HCT116 (cell line): Measurements from ENCODE around the gene KSR2.

Experiments used
- CTCF ChIP-seq, 3 experiments: fragments of 200-600 bp in 1 of 3; sonication (generic) in 1 of 3; IDR thresholded peaks in 2 of 3; conservative IDR thresholded peaks in 1 of 3; 2 replicates each; pipeline ENCODE4 v1.5.1; 2012 to 2017; ENCODE audit warnings: low read depth in 2 of 3, low read length in 2 of 3, antibody characterized with exemption in 1 of 3, borderline replicate concordance in 1 of 3, control low read depth in 1 of 3, mild to moderate bottlenecking in 1 of 3, mixed read lengths in 1 of 3, mixed run types in 1 of 3, moderate library complexity in 1 of 3; ENCODE audit not compliant: insufficient read depth in 1 of 3
- ELF1 ChIP-seq: IDR thresholded peaks from 2 replicates; pipeline ENCODE4 v1.6.1; 2012; ENCODE audit warnings: low read depth, borderline replicate concordance
- POLR2A ChIP-seq: IDR thresholded peaks from 2 replicates; pipeline ENCODE4 v1.7.0; 2011; ENCODE audit warnings: borderline replicate concordance; ENCODE audit not compliant: insufficient read depth, insufficient read length; ENCODE audit errors: extremely low read depth
- POLR2AphosphoS5 ChIP-seq: IDR thresholded peaks from 2 replicates; pipeline ENCODE4 v1.6.1; 2011; ENCODE audit warnings: mild to moderate bottlenecking, low read depth, low read length, moderate library complexity
- ZNF274 ChIP-seq: fragments of 200-500 bp; sonication (Bioruptor generic); IDR thresholded peaks from 2 replicates; pipeline ENCODE4 v1.6.1; 2014; ENCODE audit warnings: mild to moderate bottlenecking, low read depth, low read length, inconsistent platforms

GRCh38 chr12:117599849-117600248 lies 368.9 kb downstream of the KSR2 start:
- TF ChIP-seq CTCF (IDR thresholded peaks at IDR 0.05 in 2 of 3, conservative IDR thresholded peaks at IDR 0.05 in 1 of 3; ENCODE audit: borderline replicate concordance in 1 of 3, insufficient read depth in 1 of 3, low read depth in 2 of 3, low read length in 2 of 3): no peak
- TF ChIP-seq ZNF274: no peak
- no peak for TF ChIP-seq POLR2A
- no peak for TF ChIP-seq POLR2AphosphoS5
- no peak for TF ChIP-seq ELF1
